Inflammatory macrophage treated with lipopolysaccharide for 1 hour (primary cell): ENCODE results near the gene TRIM29.
"Not testable (repeated sequence)": the region's sequence is repeated elsewhere in the genome, so short reads cannot be mapped to it uniquely, and the experiment has no call there.

ENCODE experiments used
- DNase-seq, 2 donors: peaks; one replicate each; pipeline ENCODE4 v3.0.0-alpha.2; 2020 to 2022

TRIM29 gene

DNA sequence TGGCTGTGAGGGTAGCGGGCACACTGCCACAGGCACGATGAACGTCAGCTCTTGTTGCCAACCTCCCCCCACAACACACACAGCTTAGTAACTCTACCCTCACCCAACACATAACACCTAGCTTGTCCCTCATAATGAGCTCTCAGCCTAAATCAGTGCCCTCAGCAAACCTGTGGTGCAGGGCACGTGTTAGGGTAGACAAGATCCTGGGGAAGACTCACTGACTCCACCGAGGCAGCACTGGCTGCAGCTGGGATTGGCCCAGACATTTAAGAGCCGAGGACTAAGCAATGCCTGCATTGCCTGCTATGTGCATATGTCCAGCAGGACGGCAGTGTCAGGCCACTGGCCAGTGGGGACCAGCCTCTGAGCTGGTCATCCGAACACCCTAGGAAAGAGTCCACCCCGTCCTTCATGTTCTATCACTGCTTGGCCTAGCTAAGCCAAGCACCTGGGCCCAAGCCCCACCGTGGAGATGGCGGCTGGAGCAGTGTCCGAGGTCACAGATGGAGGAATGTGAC is 32.9 kb upstream of the TRIM29 start:
- DNase-seq: no peak

DNA sequence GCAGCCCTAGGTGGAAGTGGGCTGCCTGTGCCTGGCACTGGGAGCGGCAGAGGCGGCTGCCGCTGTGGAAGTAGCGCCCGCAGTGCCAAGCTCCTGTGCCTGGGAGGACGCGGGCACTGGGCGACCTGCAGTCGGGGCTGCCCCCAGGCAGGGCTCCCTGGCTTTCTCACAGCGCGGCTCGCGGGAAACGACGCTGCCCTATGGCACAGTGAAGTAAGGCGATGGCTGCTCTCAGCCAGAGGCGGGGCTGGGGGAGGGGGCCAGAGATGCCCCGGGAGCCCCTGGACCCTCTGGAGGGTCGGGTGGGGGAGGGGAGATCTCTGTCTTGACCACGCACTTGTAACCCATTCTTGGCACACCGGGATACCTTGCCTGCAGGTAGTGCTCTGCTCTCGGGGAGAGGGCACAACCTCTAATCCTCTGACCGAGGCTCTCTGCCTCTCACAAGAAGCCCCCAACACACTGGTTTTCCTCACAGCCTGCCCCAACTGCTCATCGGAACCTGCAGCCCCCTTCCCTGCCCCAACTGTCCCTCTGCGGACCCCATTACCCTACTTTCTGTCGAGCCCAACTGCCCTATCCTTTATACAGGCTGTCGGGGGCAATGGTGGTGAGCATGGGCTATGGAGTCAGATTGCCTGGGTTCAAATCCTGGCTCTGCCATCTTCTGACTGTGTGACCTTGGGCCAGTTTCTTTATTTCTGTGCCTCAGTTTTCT is 32.2 kb upstream of the TRIM29 start:
- DNase-seq: no peak

DNA sequence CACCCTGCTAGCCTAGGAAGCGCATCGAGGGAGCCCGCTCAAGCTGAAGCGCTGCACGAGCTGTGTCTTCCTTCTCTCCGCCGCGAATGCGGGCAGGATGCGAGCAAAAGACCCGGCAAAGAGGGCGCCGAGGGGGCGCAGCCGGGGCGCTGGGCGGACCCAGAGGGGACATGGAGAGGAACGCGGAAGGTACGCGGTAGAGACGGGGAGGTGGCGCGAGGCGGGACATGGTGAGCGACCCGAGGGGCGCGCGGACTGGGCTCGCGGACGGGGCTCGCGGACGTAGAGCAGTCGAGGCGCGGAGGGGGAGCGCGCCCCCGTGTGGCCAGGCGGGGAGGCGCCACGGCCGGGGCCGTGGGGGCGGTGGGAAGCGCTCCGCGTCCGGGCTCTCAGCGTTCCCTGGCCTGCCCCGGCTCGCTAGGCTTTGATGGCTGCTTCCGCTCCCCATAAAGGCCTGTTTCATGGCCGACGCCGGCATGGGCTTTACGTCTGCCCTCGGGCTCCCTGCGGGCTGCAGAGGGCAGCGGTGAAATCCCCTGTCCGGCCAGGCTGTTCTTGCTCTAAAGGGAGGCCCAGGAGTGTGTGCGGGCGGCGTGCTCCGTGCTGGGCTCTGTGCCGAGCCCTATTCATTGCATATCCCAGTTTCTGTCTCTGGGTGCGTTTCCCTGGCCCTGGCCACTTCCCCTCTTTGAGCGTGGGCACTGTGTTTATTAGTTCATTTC is 31.2 kb upstream of the TRIM29 start:
- DNase-seq: peak; percentile 80 to 81

DNA sequence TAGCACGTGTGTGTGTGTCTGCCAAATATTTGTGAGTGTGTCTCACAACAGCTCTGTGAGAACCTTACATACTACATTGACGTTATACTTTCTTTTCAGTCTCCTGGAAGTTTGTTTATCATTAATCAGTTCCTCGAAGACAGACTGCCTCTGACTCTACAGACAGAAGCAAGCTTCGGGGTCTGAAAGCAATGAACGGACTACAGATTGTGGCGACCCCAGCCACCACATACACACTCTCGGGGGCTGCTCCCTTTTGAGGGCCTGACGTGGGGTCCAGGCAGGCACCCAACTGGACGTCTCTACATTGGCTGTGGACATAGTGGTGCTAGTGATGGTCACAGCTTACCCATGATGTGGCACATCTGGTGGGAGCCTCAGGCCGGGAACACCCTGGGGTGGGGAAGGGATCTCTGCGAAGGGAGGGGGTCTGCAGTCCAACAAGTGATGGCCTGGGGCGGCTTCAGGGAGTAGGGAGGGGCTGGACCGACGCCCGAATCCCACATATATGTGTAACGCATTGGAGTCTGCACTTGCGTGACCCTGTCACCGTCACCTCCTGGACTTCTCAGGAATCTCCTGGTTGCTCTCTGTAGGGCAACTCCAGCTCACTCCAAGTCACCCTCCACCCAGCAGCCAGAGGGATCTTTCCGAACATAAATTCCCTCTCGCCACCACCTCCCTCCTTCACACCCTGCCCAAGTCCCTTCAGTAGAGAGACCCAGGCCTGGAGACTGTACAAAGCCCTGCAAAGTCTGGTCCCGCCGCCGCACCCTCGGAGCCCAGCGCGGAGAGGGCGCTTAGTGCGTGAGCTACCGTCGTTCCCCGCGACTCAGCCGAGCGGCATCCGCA is 30.4 kb upstream of the TRIM29 start:
- DNase-seq: no peak

DNA sequence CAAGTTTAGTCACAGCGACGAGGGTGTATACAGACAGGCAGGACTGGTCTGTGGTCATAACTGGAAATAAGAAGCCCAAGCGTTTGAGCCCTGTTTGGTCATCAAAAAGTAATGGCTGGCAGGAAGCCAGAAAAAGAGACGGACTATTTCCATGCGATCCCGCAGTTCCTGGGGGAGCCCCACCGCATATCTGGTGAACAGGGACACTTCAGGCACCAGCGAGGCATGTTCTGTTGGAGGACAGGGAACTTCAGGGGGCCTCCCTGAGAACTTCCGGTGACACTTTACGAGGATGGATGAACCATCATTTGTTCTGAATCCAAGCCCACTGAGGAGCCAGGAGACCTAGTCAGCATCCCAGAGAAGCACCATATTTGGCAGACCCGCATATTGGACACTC is 29.7 kb upstream of the TRIM29 start:
- no peak for DNase-seq

DNA sequence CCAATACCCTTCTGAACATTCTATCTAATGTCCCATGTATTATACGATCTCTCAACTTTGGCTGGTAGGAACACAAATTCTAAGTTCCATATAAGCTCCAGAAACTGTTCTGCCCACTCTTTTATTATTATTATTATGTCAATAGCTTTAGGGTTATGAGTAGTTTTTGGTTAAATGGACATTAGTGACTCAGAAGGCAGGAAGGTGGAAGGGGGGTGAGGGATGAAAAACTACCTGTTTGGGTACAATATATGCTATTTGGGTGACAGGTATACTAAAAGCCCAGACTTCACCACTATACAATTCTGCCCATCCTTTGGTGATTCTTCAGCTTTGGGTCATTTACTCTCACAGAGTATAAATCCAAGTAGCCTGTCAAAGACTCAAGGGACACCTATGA is 22.5 kb upstream of the TRIM29 start:
- no peak for DNase-seq

DNA sequence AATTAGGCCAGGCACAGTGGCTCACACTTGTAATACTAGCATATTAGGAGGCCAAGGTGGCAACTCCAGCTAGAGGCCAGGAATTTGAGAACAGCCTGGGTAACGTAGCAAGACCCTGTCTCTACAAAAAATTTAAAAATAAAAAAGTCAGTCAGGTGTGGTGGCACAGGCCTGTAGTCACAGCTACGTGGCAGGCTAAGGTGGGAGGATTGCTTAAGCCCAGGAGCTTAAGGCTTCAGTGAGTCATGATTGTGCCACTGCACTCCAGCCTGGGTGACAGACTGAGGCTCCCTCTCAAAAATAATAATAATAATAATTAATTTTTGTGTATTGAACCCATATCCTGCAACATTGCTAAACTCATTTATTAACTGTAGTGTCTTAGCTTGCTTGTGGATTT is 15.3 kb upstream of the TRIM29 start:
- peak in 1 of 2 donors; percentile 5 for DNase-seq

DNA sequence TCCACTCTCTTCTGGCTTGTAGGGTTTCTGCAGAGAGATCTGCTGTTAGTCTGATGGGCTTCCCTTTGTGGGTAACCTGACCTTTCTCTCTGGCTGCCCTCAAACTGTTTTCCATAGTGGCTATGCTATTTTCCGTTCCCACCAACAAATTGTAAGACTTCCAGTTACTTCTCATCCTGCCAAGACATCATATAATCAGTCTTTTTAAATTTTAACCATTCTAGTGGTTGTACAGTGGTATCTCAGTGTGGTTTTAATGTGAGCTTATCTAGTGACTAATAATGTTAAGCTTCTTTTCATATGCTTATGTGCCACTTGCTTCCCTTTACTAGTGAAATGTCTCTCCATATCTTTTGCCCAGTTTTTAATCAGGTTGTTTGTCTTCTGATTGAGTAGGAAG is 13.6 kb upstream of the TRIM29 start:
- no peak for DNase-seq

DNA sequence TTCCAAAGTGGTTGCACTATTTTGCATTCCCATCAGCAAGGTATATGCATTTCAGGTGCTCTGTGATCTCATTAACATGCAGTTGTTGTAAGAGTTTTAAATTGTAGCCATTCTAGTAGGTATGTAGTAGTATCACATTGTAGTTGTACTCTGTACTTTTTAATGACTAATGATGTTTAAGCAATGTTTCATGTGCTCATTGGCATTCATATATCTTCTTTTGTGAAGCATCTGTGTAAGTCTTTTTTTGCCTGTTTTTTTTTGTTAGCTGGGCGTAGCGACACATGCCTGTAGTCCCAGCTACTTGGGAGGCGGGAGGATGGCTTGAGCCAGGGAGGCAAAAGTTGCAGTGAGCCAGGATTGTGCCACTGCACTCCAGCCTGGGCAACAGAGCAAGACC is 11.3 kb upstream of the TRIM29 start:
- DNase-seq: no peak

DNA sequence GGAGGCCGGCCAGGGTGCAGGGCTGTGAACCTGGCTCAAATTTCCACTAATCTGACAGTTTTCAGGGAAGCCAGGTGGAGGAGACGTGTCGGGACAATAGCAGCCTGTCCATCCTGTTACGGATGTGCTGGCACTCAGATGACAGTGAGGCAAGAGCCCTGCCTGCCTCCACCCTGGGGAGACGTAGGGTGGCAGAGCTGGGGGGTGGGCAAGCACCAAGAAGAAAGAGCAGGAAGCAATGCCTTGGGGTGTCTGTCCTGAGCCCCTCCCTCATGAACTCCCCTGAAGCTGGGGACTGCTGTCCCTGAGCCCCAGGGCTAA is 10.0 kb upstream of the TRIM29 start:
- no peak for DNase-seq

DNA sequence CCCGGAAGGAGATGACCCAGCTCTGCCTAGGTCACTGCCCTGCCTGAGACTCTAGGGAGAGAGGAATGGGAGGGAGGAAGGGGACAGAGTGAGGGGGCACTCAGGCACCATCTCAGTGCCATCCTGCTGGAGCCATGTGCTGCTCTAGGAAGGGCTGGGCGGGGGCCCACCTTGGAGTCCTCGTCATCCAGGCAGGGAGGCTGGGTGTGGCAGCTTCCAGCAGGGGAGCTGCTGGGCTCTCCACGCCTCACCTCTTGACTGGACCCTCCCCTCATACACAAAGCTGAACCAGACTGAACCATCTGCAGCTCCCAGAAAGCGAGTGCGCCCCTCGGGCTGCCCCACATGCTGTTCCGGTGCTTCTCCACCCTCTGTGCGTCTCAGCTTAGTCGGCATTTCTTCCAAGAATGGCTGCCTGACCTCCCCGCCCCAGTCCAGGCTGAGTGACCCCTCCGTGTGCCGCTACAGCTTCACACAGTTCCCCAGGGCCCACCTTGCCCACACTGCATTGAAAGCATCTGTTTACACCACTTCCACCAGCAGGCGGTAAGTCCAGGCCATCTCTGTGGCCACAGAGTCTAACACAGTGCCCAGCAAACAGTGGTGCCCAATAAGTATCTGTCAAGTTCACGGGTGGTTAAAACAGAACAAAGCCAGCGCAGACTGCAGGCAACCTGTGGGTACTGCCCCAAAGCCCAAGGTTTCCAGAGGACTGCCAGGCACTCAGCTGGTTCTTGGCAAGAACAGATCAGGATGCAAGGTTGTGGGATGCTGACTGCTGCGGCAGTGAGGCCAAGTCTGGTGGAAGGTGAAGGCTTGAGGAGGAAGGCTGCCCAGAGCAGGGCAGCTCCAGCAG is 9.4 kb upstream of the TRIM29 start:
- no peak for DNase-seq

DNA sequence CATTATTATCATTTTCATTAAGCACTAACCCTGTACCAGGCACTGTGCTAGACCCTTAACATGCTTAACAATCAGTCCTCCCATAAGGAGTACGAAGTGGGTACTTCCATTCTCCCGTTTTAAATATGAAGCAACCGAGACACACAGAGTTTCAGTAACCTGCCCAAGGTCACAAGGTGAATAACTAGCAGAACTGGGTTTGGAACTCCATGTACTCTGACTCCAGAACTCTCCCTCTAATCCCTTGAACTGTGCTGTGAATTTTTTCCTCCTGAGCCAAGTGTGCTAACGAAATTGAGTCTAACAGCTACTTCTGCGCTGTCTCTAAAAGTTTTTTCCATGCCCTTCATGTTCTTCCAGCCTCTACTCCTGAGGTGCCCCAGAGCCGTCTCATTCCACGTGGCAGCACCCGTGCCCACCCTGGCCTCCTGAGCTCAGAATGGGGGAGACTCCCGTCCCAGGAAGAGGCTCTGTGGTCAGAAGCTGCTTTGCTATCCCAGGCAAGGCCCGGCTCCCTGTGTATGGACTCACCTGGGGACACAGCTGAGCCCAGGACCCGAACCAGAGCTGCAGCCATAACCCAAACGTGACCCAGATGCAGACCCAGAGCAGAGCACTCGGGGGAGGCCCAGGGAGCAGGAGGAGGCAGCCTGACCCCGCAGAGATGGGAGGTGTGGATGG is 8.6 kb upstream of the TRIM29 start:
- DNase-seq: no peak

DNA sequence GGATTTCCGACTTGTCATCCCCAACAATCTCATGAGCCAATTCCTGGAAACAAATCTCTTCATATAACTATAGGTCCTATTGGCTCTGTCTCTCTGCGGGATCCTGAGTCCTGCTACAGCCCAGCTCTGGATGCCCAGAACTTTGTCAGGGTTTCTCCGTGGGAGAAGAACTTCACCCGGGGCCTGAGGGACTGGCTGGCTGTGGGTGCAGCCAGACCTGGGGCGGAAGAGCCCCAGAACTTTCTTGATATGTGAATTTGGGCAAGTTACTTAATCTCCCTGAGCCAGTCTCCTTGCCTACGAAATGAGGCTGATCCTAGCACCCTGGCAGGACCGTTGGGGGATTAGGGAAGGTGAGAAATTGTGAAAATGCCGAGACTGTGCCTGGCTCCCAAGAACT is 6.6 kb upstream of the TRIM29 start:
- no peak for DNase-seq

DNA sequence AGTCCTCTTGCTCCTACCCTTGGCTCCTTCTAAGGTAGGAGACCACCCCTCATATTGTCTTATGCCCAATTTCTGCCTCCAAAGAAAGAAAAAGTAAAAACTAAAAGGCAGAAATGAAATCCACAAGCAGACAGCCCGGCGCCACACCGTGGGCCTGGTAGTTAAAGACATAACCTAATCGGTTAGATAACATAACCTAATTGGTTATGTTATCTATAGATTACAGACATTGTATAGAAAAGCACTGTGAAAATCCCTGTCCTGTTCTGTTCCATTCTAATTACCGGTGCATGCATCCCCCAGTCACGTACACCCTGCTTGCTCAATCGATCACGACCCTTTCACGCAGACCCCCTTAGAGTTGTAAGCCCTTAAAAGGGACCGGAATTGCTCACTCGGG is 5.6 kb upstream of the TRIM29 start:
- DNase-seq: not testable (repeated sequence)

DNA sequence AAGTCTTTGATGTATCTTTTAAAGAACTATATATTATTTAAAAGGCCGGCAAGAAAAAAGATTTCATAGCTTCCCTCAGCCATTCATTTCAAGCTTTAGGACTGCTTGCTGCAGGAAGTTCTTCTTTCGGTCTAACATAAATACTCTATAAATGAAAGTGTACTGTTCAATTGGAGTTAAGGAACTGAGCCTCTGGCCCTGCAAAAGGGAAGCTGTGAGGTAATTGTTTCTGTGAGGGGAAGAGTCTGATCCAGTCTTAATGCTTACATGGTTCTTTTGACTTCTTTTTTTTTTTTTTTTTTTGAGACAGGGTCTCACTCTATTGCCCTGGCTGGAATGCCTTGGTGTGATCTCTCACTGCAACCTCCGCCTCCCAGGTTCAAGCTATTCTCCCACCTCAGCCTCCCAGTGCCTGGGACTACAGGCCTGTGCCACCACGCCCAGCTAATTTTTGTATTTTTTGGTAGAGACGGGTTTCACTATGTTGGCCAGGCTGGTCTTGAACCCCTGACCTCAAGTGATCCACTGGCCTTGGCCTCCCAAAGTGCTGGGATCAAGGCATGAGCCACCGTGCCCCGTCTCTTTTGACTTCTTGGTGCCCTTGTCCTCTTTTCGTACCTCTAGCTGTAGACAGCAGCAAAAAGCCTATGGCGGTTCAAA is 4.7 kb upstream of the TRIM29 start:
- DNase-seq: peak; percentile 34 to 37

DNA sequence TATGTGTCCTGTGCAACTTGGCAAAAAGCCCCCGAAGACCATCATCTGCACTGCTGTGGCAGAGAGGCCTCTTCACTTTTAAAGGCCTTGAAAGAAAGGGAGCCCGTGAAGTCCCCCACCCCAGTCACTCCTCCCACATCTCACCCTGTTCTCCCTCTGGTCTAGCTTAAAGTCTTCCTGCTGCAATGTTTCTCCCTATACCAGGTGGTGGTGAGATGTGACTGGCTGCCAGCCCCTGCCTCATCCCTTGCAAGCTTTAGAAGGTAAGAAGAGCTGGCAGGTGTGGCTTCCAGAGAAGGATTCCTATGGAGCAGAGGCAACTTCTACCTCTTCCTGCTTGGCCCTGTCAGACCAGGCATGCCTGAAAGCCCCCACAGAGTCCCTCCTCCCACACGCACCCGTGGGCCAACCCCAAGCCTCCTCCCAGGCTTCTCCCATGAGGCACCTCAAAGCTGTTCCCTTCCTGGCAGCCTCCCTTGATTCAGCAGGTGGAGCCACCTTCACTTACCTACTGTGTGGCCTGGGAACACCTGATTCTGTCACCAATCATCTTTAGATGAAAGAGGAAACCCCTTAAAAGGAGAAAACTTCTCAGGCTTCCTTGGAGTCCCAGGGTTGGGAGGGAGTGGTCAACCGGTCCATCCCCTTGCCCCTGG is 4.0 kb upstream of the TRIM29 start:
- no peak for DNase-seq

DNA sequence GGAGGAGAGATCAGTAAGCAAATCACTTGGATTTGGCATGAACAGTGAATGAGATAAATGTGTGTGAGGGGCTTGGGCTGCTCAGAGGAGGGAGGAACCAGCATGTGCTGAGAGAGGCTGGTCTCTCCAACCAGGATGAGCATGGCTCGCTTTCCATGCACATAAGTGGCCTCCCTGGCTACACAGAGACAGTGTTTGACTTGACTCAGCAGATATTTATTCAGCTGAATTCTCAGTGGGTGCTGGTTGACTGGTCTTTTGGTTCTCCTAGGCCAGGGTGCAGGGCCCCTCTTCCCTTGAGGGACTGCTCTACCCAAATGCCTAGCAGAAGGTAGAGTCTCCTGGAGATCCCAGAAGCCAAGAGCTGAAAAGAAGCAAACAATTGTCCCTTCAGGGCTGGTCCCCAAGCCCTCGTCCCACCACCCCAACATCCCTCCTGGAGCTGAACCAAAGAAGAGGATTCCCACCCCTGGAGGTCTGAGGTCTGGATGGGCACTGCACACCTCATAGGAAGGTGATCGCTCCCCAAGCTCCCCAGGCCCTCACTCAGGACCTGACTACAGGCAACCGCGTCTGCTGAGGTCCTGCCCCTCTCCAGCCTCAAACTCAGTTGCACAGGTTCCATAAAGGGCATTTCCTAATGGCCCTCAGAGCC is 3.3 kb upstream of the TRIM29 start:
- no peak for DNase-seq

DNA sequence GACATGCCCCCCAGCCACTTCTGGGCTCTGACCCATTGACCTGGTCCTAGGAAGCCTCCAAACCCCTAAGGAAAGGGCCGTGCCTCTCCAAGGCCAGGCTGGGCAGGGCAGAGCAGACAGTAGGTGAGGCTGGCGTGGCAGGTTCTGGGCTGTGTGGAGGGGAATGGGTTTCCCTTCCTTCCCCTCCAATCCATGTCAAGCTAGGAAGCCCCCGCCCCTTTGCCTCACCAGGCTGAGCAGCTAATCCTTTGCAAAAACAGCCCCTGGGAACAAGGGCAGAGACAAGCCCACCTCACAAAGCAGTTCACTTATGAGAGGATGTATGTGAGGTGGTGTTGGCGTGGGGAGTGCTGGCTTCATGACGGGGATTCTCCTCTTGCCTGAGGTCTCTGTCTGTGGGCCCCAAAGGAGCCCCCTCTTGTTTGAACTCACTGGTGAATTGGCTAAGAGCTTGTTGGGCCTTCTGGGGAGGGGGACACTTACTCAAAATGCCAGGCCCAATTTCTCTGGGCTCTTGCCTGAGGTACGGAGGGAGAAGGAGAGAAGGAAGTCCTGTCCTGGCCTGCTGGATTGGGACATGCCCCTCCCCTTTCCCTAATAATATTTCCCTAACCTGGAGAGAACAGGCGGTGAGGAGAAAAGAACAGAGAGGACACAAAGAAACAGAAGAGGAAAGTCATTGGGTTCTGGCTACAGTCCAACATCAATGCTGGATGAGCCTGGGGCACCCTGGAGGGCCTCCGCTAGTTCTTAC is 1.6 kb upstream of the TRIM29 start:
- no peak for DNase-seq

DNA sequence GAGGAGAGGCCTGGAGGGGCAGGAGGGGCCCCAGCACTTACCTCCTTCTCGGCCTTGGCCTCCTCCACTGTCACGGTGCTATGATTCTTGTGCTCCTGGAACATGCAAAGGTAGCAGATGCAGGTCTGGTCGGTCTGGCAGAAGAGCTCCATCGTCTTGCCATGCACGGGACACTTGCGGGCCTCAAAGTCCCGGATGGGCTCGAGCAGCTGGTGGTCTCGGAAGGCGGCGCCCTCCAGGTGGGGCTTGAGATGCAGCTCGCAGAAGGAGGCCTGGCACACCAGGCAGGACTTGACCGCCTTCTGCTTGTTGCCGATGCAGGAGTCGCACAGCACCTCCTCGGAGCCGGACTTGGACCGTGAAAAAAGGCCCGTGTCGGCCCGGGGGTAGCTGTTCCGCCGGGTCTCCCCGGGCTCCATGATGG is 714 bp downstream of the TRIM29 start:
- DNase-seq: no peak

DNA sequence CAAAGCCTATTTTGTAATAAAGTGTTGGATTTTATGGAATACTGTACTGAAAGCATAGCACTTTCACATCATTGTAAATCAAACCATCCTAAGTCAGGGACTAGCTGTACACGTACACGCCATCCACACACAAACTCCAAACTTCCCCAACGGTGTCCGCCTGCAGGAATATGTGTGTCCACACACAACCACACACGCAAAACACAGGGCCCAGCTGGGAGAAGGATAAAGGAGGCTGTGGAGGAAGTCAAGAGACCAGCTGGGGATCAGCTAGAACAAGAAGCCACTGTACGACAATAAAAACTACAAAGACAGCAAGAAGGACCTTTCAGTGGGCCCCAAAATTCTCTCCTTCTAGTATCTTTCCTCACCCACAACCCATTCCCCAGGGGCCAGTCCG is 1.6 kb downstream of the TRIM29 start:
- no peak for DNase-seq
